HG02763 (cell line): Measurements from ENCODE around the gene RXRG.

Source experiments
- ATAC-seq: cut with Tn5 transposase; IDR thresholded peaks from one replicate; pipeline ENCODE4 v1.9.1; 2021; ENCODE audit warnings: mild to moderate bottlenecking, moderate library complexity; ENCODE audit not compliant: unreplicated experiment

The RXRG gene

DNA sequence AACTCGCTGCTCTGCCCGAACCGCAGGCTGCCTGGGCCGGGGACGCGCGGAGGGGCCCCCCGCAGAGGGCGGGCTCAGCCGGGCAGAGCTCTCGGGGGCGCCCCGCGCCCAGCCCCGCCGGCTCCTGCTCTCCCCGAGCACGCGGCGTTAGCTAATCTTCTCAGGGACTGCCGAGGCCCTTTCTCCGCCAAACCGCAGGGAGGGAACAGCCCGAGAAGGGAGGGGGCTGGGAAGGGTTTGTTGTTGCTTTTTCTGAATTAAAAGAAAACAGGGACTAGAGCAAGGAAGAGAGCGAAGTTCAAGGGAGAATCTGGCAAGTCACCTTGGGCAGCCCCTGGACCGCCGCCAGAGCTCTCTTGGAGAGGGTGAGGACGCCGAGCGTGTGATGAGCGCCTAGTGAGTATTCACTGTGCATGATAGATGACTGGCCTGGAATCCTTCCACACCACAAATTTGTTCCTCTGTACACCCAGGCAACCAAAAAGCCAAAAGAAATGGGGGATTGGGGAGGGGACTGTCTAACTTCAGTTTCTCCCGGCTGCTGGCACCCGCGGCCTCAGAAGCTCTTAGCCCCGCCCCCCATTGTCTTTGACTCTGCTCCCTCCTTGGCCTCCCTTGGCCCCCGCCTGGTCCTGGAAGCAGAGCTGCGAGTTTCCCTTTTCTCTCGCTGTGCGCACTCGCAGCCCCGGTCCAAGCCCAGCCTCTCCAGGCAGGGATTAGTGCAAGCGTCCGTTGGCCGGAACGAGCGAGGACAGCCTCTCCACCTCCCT, 68.7 kb downstream of the RXRG start:
- ATAC-seq = no peak

DNA sequence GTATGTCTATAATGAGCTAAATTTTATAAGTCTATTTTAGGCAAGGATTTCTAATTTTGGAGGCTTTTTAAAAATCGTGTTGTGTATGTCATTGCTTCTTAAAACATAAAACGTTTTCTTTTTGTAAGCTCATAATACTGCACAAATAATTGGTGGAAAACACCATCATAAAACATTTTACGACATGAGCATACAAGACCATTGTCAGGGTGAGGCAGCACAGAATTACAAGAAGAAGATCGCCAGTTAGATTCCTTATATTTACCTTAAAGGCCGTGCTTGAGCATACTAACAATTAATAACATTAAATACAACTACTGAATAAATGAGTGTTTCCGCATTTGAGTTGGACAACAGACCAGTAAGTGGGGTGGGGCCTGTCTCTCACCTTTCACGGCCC, 69.3 kb downstream of the RXRG start:
- no peak for ATAC-seq

DNA sequence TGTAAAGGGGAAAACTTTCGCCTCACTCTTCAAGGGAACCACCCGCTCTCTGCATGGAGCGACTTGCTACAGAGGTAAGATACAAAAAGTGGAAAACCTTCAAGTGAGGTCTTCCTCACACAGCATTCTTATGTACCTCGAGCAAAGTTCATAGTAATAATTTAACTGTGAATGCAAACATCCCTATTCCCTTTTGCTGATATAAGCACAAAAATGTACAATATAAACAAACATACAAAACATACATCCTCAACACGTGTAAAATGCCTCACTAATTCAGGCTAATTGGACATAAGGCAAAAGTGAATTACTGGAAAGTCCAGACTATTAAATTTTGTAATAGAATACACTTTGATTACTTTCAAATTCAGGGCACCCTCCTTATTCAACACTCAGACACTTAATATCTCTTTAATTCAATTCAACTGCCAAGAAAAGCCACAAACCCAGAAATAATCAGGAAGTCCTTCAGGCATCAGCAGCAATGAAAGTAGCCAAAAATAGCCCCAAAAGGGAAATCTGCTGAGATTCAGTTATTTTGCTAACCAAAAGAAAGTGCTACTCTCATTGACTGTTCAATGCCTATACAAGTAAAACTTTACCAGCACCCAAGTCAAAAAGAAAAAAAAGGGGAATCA, 73.2 kb downstream of the RXRG start:
- ATAC-seq = no peak

GRCh38 chr1:165369255-165369848, 75.6 kb downstream of the RXRG start:
- no peak for ATAC-seq

- no peak for ATAC-seq
Measured at GRCh38 chr1:165367375-165367993, 77.4 kb downstream of the RXRG start.

GRCh38 chr1:165365341-165365740, 79.6 kb downstream of the RXRG start:
- no peak for ATAC-seq

DNA sequence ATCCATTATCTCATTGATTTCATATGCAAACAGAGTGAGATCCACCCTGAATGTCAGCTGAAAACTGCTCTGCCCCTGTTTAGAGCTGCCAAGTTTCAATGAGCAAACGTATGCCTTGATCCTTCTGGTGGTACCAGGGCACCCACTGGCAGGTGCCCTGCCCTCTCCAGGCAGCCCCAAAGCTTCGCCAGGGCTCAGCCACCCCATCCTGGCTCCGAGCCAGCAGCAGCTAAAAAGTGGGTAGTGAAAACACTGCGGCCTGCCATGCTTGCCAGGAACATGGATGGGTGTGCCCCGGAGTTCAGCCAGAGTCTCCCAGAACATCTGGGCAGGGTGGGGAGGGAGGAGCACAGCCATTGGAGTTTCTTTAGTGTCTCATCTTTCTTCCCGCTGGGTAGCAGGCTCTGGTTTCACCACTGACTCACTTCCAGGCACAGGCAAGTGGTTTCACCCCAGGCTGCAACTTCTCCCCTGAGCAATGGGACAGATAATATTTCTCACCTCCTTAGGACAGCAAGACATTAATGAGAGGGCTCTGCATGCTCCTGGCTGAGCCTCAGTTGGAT, 80.3 kb downstream of the RXRG start:
- no peak for ATAC-seq

DNA sequence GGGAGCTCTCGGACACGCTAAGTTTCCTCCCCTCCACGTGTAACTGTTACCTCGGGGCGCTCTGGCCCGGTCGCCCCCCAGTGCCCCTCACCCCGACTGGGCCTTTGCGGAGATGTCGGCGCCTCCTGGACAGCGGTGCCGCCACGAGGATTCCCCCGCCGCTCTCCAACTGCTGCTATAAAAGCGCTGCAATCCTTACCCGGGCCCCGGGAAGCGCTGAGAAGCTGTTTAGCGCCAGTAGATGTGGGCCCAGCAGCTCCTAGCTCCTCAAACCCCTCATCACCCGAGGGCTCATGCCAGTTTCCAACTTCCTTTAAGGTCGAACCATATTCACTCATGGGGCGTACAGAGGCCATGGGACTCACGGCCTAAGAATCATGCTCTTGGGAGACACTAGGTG, 88.0 kb downstream of the RXRG start:
- no peak for ATAC-seq

- no peak for ATAC-seq
Measured at GRCh38 chr1:165355977-165356811, 88.7 kb downstream of the RXRG start, which contains the start of gene LMX1A. Gene LMX1A, minus strand, starts transcription at chr1:165356715. Its CDS starts 1,156 bp downstream, at chr1:165355559.

GRCh38 chr1:165355139-165355976, 89.6 kb downstream of the RXRG start:
- ATAC-seq = no peak

GRCh38 chr1:165354739-165355138, 90.2 kb downstream of the RXRG start:
- no peak for ATAC-seq

- ATAC-seq = no peak
Measured at GRCh38 chr1:165353731-165354671, 90.9 kb downstream of the RXRG start.

DNA sequence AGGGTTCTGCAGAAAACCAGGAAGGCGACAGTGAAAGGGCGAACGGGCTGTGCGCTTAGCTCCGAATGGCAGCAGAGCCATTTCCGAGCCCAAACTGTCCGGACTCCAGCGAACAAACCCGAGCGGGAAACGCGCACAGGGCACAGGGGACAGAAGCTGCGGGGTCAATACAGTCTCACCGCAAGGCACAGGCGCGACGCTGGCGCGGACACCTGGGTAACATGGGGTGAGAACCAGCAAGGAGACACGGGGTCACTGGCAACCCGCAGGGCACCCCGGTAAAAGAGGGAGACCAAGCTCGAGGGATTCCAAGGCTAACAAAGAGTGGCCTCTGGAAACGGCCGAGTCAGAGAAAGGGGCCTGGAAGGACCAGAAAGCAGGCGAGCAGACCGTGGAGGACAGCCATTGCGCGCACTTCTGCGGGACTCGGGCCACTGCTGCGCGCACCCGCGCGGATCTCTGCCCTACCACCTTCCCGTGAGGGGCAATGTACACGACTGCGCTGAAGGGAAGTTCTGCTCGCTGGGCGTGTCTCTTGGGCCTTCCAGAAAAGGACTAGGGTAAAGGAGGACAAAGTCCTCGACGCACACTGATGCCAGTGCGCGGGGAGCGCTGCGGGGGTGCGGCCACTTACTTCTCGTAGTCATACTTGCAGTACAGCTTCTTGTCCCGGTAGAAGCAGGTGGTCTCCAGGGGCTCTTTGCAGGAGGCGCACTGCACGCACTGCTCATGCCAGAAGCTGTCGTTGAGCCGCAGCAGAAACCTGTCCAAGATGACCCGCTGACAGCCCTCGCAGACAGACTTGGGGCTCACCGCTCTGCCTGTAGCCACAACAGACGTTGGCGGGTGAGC, 92.3 kb downstream of the RXRG start:
- ATAC-seq = no peak

- no peak for ATAC-seq
Measured at GRCh38 chr1:165351863-165352441, 93.0 kb downstream of the RXRG start.
